Endothelial cell of umbilical vein (primary cell): ENCODE data around the gene ABCC1. TPM values are rescaled to one million over a fixed set of nuclear protein-coding genes. Genes with fewer than 3 reads are reported as not detected.

Experiments used
- BruUV-seq: library from RNA; stranded (reverse); fragments of 400-500 nt; replicated peaks from 2 replicates; lab custom pipeline; 2021; lab: Mats Ljungman, UMichigan
- CTCF ChIA-PET: fragments of 300-600, 350-600 bp; sonication (Branson Sonifier 250); formaldehyde crosslinking; loops from one replicate; lab custom pipeline; 2021; ENCODE audit warnings: antibody characterized with exemption, inconsistent platforms; lab: Charles Lee
- POLR2A ChIA-PET: fragments of 300-600, 350-600 bp; sonication (Branson Sonifier 250); formaldehyde crosslinking; loops from one replicate; lab custom pipeline; 2021; ENCODE audit warnings: antibody characterized with exemption, inconsistent platforms; lab: Charles Lee
- DNase-seq: peaks from one replicate; pipeline ENCODE4 v3.0.0-alpha.2; 2011; ENCODE audit warnings: low read depth, low spot score
- FAIRE-seq: peaks from 2 replicates; lab custom pipeline; 2011; peaks lifted over from hg19 to GRCh38; lab: Jason Lieb, UNC
- H2AFZ ChIP-seq: 2 replicates; pipeline ENCODE4 v1.6.0; 2012; ENCODE audit warnings: low read depth, low read length, control low read depth, inconsistent platforms
- H3K27ac ChIP-seq: 2 replicates; pipeline ENCODE4 v1.5.1; 2011; ENCODE audit warnings: low read depth, mild to moderate bottlenecking, control low read depth, low read length, moderate library complexity; ENCODE audit not compliant: insufficient read depth
- H3K27me3 ChIP-seq, 2 experiments: 2 replicates each; pipeline versions ENCODE4 v1.6.0 to v1.6.1; 2011; ENCODE audit warnings: low read length in 2 of 2, mixed read lengths in 1 of 2; ENCODE audit not compliant: control insufficient read depth in 2 of 2, insufficient read depth in 2 of 2
- H3K36me3 ChIP-seq, 2 experiments: 2 replicates in 1 of 2; 3 replicates in 1 of 2; pipeline ENCODE4 v1.5.1; 2011; ENCODE audit warnings: low read length in 2 of 2, mild to moderate bottlenecking in 1 of 2, moderate library complexity in 1 of 2; ENCODE audit not compliant: control insufficient read depth in 2 of 2, insufficient read depth in 2 of 2; ENCODE audit errors: extremely low read depth in 1 of 2
- H3K4me1 ChIP-seq: 3 replicates; pipeline ENCODE4 v1.5.1; 2011; ENCODE audit warnings: mild to moderate bottlenecking, low read length; ENCODE audit not compliant: control insufficient read depth, insufficient read depth; ENCODE audit errors: extremely low read depth
- H3K4me2 ChIP-seq: 2 replicates; pipeline ENCODE4 v1.6.1; 2011; ENCODE audit warnings: low read length, control low read depth, mixed read lengths; ENCODE audit not compliant: insufficient read depth
- H3K4me3 ChIP-seq, 3 experiments: fragments of 200-600 bp in 1 of 3; sonication (generic), shearing (Covaris generic) in 1 of 3; replicated peaks in 1 of 3; 2 replicates each; pipeline ENCODE4 v1.5.1; 2011 to 2016; ENCODE audit warnings: control low read depth in 3 of 3, low read length in 3 of 3, mild to moderate bottlenecking in 2 of 3, inconsistent platforms in 1 of 3, low read depth in 1 of 3, moderate library complexity in 1 of 3; ENCODE audit not compliant: insufficient read depth in 1 of 3
- H3K79me2 ChIP-seq: 2 replicates; pipeline ENCODE4 v1.6.0; 2012; ENCODE audit warnings: low read length, inconsistent platforms; ENCODE audit not compliant: control insufficient read depth, insufficient read depth
- H3K9ac ChIP-seq: replicated peaks from 2 replicates; pipeline ENCODE3; 2011; ENCODE audit warnings: low read length, control low read depth; ENCODE audit not compliant: insufficient read depth; ENCODE audit errors: extremely low read depth
- H3K9me1 ChIP-seq: replicated peaks from 3 replicates; pipeline ENCODE4 v1.6.0; 2011; ENCODE audit warnings: mild to moderate bottlenecking, low read length; ENCODE audit not compliant: control insufficient read depth, insufficient read depth; ENCODE audit errors: extremely low read depth
- H3K9me3 ChIP-seq: replicated peaks from 2 replicates; pipeline ENCODE4 v1.5.1; 2012; ENCODE audit warnings: low read length, inconsistent platforms; ENCODE audit not compliant: control insufficient read depth, insufficient read depth
- H4K20me1 ChIP-seq: replicated peaks from 2 replicates; pipeline ENCODE3; 2011; ENCODE audit warnings: mild to moderate bottlenecking, low read length; ENCODE audit not compliant: control insufficient read depth, insufficient read depth; ENCODE audit errors: extremely low read depth
- CTCF ChIP-seq, 2 donors: IDR thresholded peaks; 1 replicate in 1 of 2; 2 replicates in 1 of 2; pipeline ENCODE4 v1.5.1; 2011; ENCODE audit warnings: low read length in 2 of 2, mild to moderate bottlenecking in 2 of 2, moderate library complexity in 2 of 2, control low read depth in 1 of 2, inconsistent platforms in 1 of 2, low read depth in 1 of 2; ENCODE audit not compliant: insufficient read depth in 1 of 2; ENCODE audit errors: extremely low read depth in 1 of 2
- EZH2 ChIP-seq: IDR thresholded peaks from 2 replicates; pipeline ENCODE4 v1.6.1; 2012; ENCODE audit warnings: borderline replicate concordance, low read depth, mild to moderate bottlenecking, moderate library complexity, low read length, inconsistent platforms; ENCODE audit not compliant: severe bottlenecking
- FOS ChIP-seq: IDR thresholded peaks from 2 replicates; pipeline ENCODE4 v1.6.1; 2011; ENCODE audit warnings: mild to moderate bottlenecking, low read length, moderate library complexity, borderline replicate concordance; ENCODE audit not compliant: insufficient read depth
- GATA2 ChIP-seq: IDR thresholded peaks from 2 replicates; pipeline ENCODE4 v1.7.0; 2011; ENCODE audit warnings: low read depth, mild to moderate bottlenecking, moderate library complexity, mixed read lengths, low read length; ENCODE audit not compliant: insufficient read length, insufficient read depth
- JUN ChIP-seq: IDR thresholded peaks from 2 replicates; pipeline ENCODE4 v1.6.1; 2011; ENCODE audit warnings: borderline replicate concordance, low read depth; ENCODE audit not compliant: insufficient read length, insufficient read depth
- MAX ChIP-seq: IDR thresholded peaks from 2 replicates; pipeline ENCODE4 v1.6.1; 2011; ENCODE audit not compliant: insufficient read depth, insufficient read length
- MYC ChIP-seq: IDR thresholded peaks from one replicate; pipeline ENCODE4 v1.6.1; 2011; ENCODE audit warnings: mild to moderate bottlenecking, low read depth, low read length
- POLR2A ChIP-seq: IDR thresholded peaks from 2 replicates; pipeline ENCODE4 v1.6.1; 2012; ENCODE audit warnings: low read depth, mild to moderate bottlenecking, control low read depth, low read length
- POLR2AphosphoS5 ChIP-seq: IDR thresholded peaks from 2 replicates; pipeline ENCODE4 v1.6.1; 2012; ENCODE audit warnings: low read depth, mild to moderate bottlenecking, control low read depth, low read length, moderate library complexity; ENCODE audit not compliant: insufficient read depth
- dilution Hi-C: fragments of 300-500 bp; cut with MboI; formaldehyde crosslinking; loops from one replicate; pipeline ENCODE4 v1.15.0; 2019; ENCODE audit warnings: low sequenced_read_pairs; ENCODE audit not compliant: extremely low pct_ligation_motif_present
- intact Hi-C: fragments of 100-400 bp; cut with micrococcal nuclease; formaldehyde crosslinking; loops from one replicate; pipeline ENCODE4 v1.10.0; 2022
- polyA plus RNA-seq, 4 experiments: library from polyadenylated mRNA; depleted of rRNA in 3 of 4; stranded (reverse) in 3 of 4; unstranded in 1 of 4; fragments of >200 nt; gene quantifications; 2 replicates each; pipeline versions ENCODE4 v1.2.1 to v1.2.3, GENCODE V29; 2011 to 2012; ENCODE audit warnings: missing spikeins in 1 of 4
- total RNA-seq: library from RNA; stranded (reverse); gene quantifications from 2 replicates; pipeline ENCODE4 v1.2.3, GENCODE V29; 2021

Gene ABCC1
- total and polyA plus RNA-seq, 2 donors (not counting 3 experiments of a cell fraction or from before 2014, with no cell fraction given): 46.1 to 89.2 TPM

- Histone ChIP-seq H3K27me3 (no peaks in the 10 kb centered on the region), H3K9me1 (no peaks in the 10 kb centered on the region), H3K4me3 (no peak overlapping the region), H3K9me3 (no peaks in the 10 kb centered on the region), H2AFZ (no peak overlapping the region), H3K4me1 (peaks cover 20% of the 10 kb centered on the region), H3K79me2 (peaks cover 30% of the 10 kb centered on the region), H3K4me2 (no peak overlapping the region), H3K9ac (no peak overlapping the region), H3K36me3 (peaks cover 14 to 17% of the 10 kb centered on the region in 2 experiments), H4K20me1 (no peaks in the 10 kb centered on the region), H3K27ac (no peak overlapping the region)
- ChIA-PET POLR2A (no interaction called here), CTCF (interaction anchor here (0.7 to 2.3 kb wide), 7 partner anchors 8 to 158 kb away, joined by 3 to 8 read pairs (median 3); no protein-coding TSS in a partner anchor)
- intact Hi-C loops: no loop called here
- no TSS peak for BruUV-seq
- FAIRE-seq (no peak), DNase-seq (no peak)
- dilution Hi-C loops: no loop called here
- TF ChIP-seq JUN: no peak
- no peak for TF ChIP-seq CTCF (IDR thresholded peaks at IDR 0.05; ENCODE audit: extremely low read depth in 1 of 2, insufficient read depth in 1 of 2, low read depth in 1 of 2, low read length in 2 of 2)
- no peak for TF ChIP-seq EZH2
- TF ChIP-seq POLR2A: no peak
- TF ChIP-seq MAX: no peak
- no peak for TF ChIP-seq POLR2AphosphoS5
- TF ChIP-seq FOS: no peak
- TF ChIP-seq GATA2: no peak
- no peak for TF ChIP-seq MYC
Observed at GRCh38 chr16:16032271-16032979, 83.0 kb downstream of the ABCC1 start.
